GM18858 (cell line): ENCODE data around the gene MITF.
"Not testable (repeated sequence)": the region's sequence is repeated elsewhere in the genome, so short reads cannot be mapped to it uniquely, and the experiment has no call there.

ENCODE experiments used
- ATAC-seq: cut with Tn5 transposase; IDR thresholded peaks from one replicate; pipeline ENCODE4 v1.9.1; 2021; ENCODE audit not compliant: unreplicated experiment

MITF gene

DNA sequence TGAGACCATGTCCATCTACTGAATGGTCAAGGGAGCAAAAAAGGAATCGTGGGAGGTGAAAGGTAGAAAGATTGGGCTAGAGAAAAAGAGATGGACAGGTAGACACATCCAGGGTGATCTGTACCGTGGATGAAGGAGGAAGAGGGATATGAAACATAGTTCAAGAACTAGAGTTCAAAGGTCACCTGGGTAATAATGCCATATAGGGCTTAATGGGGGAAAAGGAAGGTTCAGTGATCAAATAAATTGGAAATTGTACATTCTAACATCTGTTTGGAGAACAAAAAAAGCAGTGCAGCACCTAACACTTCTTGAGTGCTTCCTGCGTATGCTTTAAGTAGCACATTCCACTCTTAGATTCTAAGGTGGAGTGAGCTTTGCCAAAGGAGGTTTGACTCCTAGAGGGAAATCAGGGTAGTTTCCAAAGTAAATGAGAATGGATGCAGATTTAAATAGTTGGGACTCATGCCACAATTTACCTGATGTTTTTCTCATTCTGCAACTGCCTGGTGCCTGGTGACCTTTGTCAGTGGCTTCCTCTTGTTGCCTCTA lies 46.6 kb downstream of the MITF start:
- no peak for ATAC-seq

DNA sequence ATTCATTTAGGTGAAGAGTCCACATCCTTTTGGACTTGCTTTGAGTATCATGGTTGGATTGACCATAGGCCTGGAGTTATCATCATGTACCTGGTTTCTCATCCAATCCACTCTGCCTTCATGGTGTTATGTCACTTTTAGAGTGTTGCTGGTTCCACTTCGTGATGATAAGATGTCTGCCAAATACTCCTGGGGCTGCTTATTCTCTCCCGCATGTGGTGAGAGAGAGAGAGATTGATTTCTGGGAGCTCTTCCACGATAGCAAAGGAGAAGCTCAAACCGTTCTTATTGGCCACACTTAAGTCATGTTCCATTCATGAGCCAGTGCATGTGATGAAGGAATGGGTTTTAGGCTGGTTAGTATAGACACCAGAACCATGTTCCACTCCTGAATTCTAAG lies 47.6 kb downstream of the MITF start:
- no peak for ATAC-seq

GRCh38 chr3:69787436-69788168 lies 48.3 kb downstream of the MITF start:
- no peak for ATAC-seq

- ATAC-seq: no peak
These were observed 51.8 kb downstream of the MITF start for GRCh38 chr3:69791106-69791505.

- ATAC-seq: no peak
These were observed 52.7 kb downstream of the MITF start for GRCh38 chr3:69791919-69792399.

- ATAC-seq: not testable (repeated sequence)
These were observed 56.9 kb downstream of the MITF start for GRCh38 chr3:69796126-69796525.

DNA sequence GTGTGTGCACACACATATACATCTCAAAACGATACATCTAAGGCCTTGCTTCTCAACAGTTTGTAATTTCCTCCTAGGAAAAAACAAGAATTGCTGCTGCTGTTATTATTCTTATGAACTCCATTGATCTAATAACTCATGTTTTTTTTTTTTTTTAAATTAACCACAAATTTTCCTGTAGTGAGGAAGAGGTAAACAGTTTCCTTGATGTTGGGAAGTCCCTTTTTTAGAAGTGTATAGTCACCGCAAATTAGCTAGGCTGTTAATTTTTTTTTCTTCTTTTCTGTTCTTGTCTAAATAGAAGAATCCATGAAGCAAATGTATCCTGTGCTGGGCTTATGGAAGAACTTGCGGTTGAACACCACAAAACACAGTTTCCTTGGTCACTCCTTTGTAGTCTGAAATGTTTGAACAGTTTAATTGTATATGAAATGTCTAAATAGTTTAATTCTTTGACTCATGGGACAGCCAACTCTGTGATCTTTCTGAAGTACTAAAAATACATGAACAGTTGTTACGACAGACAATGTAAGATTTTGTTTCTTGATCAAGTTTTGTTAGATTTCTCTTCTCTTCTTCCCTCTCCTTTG lies 64.5 kb downstream of the MITF start:
- no peak for ATAC-seq

- ATAC-seq: no peak
These were observed 66.2 kb downstream of the MITF start for GRCh38 chr3:69805491-69805890.

DNA sequence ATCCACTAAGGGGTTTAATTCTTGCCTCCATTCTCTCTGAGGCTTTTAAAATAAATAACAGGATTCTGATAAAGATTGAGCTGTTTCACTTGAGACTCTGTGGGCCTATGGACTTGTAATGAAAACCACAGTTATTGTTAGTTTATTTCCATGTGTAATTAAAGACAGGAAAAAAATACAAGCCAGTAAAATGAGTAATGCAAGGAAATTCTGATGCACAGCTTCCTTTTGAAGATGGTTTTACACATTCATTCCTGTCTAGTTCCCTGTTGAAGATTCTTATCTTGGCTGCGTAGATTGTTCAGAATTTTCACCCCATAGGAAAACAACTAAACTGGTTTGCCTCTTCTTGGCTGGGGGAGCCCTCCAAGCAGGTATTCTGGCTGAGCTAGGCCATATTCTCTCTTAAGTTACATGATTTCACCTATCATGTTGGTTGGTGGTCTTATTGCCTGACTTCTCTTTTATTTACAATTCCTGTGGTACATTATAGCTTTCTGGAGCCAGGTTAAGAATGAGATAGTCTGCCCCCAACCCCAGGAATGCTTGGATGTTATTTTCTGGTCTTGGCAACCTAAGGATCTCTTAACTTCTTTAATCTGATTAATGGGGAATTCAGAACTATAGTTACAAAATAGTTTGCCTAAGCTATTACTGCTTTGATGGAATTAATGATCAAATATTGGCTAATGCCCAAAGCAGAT lies 67.6 kb downstream of the MITF start:
- no peak for ATAC-seq

DNA sequence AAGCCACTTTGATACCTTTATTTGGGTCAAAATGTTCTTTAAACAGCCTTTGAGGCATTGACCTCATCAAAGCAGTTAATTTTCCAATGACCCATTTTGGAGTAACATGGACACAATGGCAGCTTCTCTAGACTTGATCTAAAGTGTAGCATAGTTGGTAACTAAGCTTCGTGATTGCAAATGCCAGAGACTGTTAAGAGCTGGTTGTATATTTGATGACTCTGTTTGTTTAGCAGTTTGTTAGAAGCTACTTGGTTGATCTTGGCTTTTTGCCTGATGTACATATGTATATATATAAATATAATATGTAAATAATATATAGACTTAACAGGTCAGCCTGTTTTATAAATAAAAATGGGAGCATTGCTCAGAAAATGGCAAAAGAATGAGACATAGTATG lies 68.4 kb downstream of the MITF start:
- ATAC-seq: no peak

DNA sequence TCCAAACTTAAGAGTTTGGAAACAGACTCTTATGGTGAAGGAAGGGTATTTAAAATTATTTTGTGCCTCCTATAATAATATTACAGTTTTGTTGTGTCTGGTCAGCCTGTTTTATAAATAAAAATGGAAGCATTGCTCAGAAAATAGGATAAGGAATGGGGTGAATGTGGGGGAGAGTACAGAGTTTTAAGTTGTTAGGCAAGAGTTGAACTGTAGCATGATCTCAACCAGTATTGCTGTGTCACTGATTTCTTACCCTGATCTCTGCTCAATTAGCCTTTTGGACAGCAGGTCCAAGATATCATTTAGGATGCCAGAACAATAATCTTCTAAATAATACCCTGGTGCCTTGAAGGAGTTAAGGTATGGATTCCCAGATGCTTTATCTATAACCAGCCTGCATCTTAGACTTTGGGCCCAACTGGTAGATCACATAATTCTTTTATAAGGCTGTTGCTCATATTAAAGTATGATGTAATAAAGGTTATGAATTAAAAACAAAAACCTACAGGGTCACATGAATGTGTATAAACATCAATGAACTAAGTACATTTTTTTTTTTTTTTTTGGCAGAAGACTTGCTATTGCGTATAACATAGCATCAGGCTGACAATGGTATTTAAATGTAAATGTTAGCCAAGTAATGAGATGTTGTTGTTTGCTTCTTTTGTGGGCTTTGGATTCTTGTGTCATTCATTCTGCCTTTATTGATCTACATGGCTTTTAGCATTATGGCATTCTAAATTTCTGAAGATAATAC lies 70.0 kb downstream of the MITF start:
- no peak for ATAC-seq

DNA sequence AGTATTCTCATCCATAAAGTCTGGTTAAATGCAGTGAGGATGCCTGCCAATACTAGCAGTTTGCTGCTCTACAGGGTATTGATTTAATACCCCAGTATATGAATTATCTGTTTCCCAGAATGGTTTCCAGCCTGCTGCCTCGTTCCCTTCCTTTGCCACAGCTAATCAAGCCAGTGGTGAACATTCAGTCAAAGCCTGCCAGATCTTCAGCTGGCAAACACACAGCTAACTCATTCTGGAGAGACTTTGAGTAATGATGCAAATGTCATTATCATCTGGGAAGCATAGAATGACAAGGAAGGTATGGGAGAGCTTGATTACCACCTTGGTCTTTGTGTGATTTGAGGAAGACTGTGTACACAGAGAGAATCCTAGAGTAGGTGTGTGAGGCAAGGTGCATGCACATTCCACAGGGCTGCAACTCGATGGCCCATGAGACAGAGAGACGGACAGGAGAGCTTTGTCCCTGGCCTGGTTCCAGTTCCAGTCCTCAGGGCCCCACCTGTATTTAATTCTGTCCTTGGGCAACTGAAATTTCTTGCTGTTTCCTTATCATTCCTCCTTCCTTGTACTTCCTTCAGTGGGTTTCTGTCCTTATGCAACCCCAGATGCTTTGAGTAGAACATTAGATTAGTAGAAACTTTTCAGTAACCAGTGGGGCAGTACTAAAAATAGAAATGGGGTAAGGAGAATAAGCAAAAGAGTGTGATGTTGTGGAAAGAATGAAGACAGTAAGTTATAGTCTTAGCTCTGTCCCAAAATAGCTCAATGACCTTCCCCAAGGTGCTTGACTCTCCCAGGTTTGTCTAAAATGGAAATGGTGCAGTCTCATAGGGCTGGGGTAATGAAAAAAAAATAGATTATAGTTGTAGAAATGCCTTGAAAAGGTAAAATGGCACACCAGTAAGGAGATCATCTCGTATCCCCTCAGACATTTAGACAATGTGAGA lies 72.5 kb downstream of the MITF start:
- ATAC-seq: no peak

DNA sequence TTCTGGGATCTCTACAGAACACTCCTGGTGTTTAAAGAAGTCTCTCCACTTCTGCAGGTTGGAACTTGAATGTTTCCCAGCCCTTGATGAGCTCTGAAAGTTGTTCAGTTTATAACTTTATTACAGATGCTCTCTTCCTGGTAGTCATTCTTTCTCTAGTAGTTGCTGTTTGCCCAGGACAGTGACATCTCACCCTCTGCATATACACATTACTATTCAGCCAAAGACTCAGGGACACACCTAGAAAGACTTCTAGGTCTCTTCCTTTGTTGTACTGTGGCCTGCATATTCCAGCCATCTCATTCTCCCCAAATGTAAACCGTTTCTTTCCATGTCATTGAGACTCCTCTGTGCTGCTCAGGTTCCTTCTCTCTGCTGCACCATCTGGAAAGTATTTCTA lies 76.7 kb downstream of the MITF start:
- ATAC-seq: no peak

DNA sequence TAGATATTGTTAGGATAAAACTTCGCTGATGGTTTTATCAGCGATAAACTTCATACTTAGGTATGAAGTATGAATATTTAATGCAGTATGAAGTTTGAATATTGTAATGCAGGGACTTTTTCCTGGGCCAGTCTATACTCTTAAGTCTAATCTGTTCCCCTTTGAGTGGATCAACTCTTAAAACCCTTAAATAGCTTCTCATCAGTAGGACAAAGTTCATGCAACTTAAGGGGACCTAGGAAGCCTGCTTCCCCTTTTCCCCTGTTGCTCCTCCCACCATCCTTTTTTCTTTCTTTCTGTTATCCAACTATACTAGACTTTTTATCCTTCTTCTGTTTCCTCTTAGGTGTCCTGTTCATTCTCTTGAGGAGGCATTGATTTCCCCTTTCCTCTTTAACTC lies 78.7 kb downstream of the MITF start:
- no peak for ATAC-seq

- no peak for ATAC-seq
These were observed 80.0 kb downstream of the MITF start for GRCh38 chr3:69819282-69819681.

- ATAC-seq: no peak
These were observed 81.9 kb downstream of the MITF start for GRCh38 chr3:69821133-69821532.

DNA sequence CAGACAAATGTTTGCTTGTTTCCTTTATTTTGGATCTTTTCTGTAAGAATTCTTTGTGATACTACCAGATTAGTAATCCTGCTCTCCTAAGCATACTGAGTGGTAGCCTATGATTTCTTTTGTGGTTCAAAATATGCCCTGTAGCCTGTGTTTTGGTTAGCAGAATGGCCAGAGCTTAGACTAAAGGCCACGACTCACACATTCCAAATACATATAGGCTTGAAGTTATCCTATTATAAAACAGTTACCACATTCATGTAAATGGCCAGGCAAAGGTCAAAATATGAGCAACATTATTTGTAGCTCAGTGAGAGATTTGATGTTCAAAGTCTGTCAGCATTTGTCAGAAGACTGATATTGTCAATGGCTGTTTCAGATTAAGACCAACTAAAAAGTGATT lies 84.5 kb downstream of the MITF start:
- no peak for ATAC-seq

GRCh38 chr3:69825446-69825845 lies 86.2 kb downstream of the MITF start:
- ATAC-seq: no peak

DNA sequence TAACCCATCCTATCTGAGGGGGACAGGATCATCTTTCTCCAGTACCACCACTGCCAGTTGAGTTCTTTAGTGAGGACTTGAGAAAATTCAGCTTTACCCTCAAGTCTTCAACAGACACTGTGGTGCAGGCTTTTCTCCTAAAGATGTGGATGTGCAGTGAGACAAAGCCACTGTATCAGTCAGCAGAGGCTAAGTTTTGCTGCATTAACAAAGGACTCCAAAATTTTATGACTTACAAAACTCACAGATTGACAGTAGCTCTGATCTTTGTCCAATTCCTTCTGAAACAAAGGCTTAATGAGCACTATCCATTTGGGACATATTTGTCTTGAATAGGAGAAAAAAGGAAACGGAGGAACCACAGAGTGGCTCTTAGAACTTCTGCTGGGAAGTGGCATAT lies 87.9 kb downstream of the MITF start:
- ATAC-seq: no peak

- ATAC-seq: no peak
These were observed 89.6 kb downstream of the MITF start for GRCh38 chr3:69828817-69829216.
